HG03354 (cell line): Measurements from ENCODE around the gene SMIM11.
"Not testable (repeated sequence)": the region's sequence is repeated elsewhere in the genome, so short reads cannot be mapped to it uniquely, and the experiment has no call there.

Experiments
- ATAC-seq: cut with Tn5 transposase; IDR thresholded peaks from one replicate; pipeline ENCODE4 v1.9.1; 2021; ENCODE audit warnings: mild to moderate bottlenecking; ENCODE audit not compliant: unreplicated experiment, poor library complexity, severe bottlenecking

The SMIM11 gene

DNA sequence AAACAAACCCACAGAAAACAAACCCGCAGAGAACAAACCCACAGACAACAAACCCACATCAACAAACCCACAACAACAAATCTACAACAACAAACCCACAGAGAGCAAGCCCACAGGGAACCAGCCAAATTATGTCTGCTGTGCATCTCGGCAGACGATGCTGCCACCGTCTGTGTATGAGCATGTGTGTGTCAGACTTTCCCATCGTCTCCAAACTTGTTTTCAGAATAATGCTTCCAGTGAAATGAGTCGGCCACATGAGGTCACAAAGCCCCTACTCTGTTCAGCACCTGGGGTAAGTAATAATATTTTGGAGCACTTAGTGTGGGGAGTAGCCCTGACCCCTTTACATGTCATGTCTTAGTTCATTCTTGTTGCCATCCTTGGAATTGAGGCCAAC, 30.8 kb downstream of the SMIM11 start:
- not testable (repeated sequence) for ATAC-seq

DNA sequence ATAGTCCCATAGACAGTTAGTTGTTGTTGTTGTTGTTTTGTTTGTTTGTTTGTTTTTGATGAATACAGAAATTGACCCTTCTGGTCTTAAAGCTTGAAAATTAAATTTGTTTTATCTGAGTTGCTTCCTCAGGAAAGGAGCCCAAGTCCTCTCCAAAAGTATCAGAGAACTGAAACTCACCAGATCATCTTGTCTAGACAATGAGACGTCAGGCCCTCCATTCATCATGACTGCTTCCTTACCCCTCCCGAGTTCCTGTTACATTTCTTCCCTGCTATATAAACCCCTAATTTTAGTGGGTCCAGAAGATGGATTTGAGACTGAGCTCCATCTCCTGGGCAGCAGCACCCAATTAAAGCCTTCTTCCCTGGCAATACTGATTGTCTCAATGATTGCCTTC, 31.4 kb downstream of the SMIM11 start:
- ATAC-seq = not testable (repeated sequence)

DNA sequence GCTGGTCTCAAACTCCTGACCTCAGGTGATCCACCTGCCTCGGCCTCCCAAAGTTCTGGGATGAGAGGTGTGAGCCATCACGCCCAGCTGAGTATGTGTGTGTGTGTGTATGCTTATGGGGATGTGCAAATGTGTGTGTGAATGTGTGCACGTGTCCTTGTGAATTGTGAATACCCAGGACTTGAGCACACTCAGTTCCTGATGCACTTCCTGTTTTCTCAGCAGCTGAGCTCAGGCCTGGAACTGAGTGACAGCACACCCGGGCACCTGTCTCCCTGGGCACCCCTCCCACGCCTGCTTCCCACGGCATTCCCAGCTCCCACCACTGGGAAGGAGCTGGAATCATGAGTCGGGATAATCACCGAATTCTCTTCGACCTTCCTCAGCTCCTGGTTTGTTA, 32.0 kb downstream of the SMIM11 start:
- ATAC-seq = not testable (repeated sequence)

DNA sequence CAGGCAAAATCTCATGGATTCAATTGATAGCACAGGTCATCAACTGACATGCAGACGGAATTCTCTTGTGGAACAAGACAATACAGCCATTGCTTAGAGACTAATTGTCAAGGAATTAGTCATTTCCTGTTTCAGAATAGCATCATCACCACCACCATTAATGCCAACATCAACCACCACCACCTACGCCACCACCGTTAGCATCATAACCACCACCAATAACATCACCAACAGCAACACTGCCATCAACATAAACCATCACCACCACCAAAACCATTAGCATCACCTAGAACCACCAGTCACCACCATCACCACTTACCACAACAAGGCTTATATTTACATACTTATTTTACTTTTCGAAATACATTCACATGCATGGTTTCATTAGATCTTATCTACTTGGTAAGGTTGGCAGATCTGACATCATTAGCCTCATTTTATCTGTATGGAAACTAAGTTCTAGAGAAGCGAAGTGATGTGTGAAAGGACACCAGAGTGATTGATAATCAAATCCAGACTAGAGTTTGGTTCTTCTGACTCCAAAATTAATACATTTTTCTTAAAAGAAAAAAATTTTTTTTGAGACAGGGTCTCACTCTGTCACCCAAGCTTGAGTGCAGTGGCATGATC, 42.3 kb downstream of the SMIM11 start:
- not testable (repeated sequence) for ATAC-seq

- ATAC-seq = not testable (repeated sequence)
These were observed 48.5 kb downstream of the SMIM11 start, which contains the start of gene SMIM34 for GRCh38 chr21:34423805-34424204. Gene SMIM34 (minus strand): TSS chr21:34423951. CDS start chr21:34423839, 112 bp downstream.

GRCh38 chr21:34427339-34427738, 52.0 kb downstream of the SMIM11 start:
- ATAC-seq = not testable (repeated sequence)

DNA sequence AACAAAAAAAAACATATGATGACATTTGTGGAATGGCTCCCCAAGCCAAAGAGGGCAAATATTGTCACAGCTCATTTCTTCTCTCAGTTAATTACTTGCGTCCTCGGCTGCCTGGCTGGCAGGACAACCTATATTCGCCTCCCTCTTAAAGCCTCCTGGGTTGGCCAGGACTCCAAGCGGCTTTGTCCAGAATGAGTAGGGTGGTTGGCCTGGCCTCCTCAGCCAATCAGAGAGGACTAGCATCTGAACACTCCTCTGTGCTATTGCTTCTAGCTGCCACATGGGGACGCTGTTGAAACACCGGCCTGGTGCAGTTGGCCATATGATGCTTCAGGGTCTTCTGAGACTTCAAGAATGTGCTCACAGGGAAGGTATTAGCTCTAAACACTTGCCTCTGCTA, 53.1 kb downstream of the SMIM11 start:
- ATAC-seq = not testable (repeated sequence)

GRCh38 chr21:34429710-34430109, 54.4 kb downstream of the SMIM11 start:
- ATAC-seq = not testable (repeated sequence)
